Right lobe of liver (tissue), 6 donors: Measurements from ENCODE around the gene FNDC3B. TPM values are rescaled to one million over a fixed set of nuclear protein-coding genes. Genes with fewer than 3 reads are reported as not detected.
"Not testable (repeated sequence)": the region's sequence is repeated elsewhere in the genome, so short reads cannot be mapped to it uniquely, and the experiment has no call there.

ENCODE experiments used
- ATAC-seq, 4 donors: fragments of 200-7000 bp; cut with Tn5 transposase; one replicate each; pipeline ENCODE4 v1.9.1; 2020; ENCODE audit warnings: mild to moderate bottlenecking in 4 of 4, moderate library complexity in 4 of 4
- DNase-seq, 3 donors: peaks; one replicate each; pipeline ENCODE4 v3.0.0-alpha.2; 2020
- H3K27ac ChIP-seq, 3 donors: fragments of 200-600 bp; one replicate each; pipeline ENCODE4 v1.8.0; 2022
- H3K27me3 ChIP-seq, 2 donors: fragments of 200-600 bp; one replicate each; pipeline ENCODE4 v1.8.0; 2022
- H3K36me3 ChIP-seq, 4 donors: fragments of 200-600 bp; sonication (generic) in 1 of 4; one replicate each; pipeline versions ENCODE4 v1.5.1 to v1.8.0; 2017 to 2022; ENCODE audit warnings: control low read depth in 1 of 4
- H3K4me1 ChIP-seq, 4 donors: fragments of 200-600 bp; sonication (generic) in 1 of 4; one replicate each; pipeline versions ENCODE4 v1.5.1 to v1.8.0; 2017 to 2022; ENCODE audit warnings: control low read depth in 1 of 4
- H3K4me3 ChIP-seq, 3 donors: fragments of 200-600 bp; one replicate each; pipeline ENCODE4 v1.8.0; 2022
- H3K9me3 ChIP-seq, 4 donors: fragments of 200-600 bp; sonication (generic) in 1 of 4; one replicate each; pipeline versions ENCODE4 v1.5.1 to v1.8.0; 2017 to 2022; ENCODE audit warnings: control low read depth in 1 of 4
- CTCF ChIP-seq, 4 donors: fragments of 200-600 bp in 3 of 4; fragments of 450-650 bp in 1 of 4; IDR thresholded peaks; one replicate each; pipeline versions ENCODE4 v1.5.1 to v1.8.0; 2016 to 2022; ENCODE audit warnings: antibody characterized with exemption in 4 of 4, mild to moderate bottlenecking in 2 of 4
- POLR2A ChIP-seq: fragments of 450-650 bp; IDR thresholded peaks from one replicate; pipeline ENCODE4 v1.6.1; 2017; ENCODE audit warnings: antibody characterized with exemption, mild to moderate bottlenecking
- WGBS: methylation state at CpG from one replicate; pipeline ENCODE4 v1.1.6; 2018; ENCODE audit warnings: low coverage, low lambda C conversion rate; ENCODE audit not compliant: insufficient coverage; ENCODE audit errors: missing lambda C conversion rate; 5-methylcytosine and 5-hydroxymethylcytosine counted together
- intact Hi-C, 2 donors: fragments of 100-400 bp; cut with DNase I; formaldehyde crosslinking; loops; one replicate each; pipeline versions ENCODE4 v1.11.2 to v1.14.1; 2022
- long read RNA-seq: library from polyadenylated mRNA; unstranded; transcript quantifications from one replicate; pipeline ENCODE4 v2.0.0, GENCODE V29; 2019
- total RNA-seq, 6 experiments: library from RNA; depleted of rRNA in 2 of 6; stranded (reverse); fragments of >200 nt in 2 of 6; fragmentation: NEBNext Ultra II Directional in 3 of 6; extraction: Animal tissue kit (Norgen Biotek cat#: 25700) in 3 of 6; gene quantifications; one replicate each; pipeline versions ENCODE4 v1.1.0 to v1.2.4, GENCODE V29; 2016 to 2023
- donor health status: DM: no; HTN: yes; CAD: no.
- donor health status: DM: no; HTN: no; CAD: no.
- donor health status: DM: no; HTN: no; CAD: no.
- donor health status: DM: no; HTN: yes; CAD: no.
- donor health status: DM: no; HTN: yes; CAD: no.

FNDC3B gene
- total RNA-seq = 100 to 1,000 TPM in 1 of 6 experiments, 10 to 100 TPM in 5; 40.2 to 184 (median 63.5) TPM
- long read RNA-seq, partial matches to known transcripts = 1 of 3 reads
- long read RNA-seq, other reads (novel, unspliced or antisense) = 2 of 3 reads

GRCh38 chr3:172039436-172040077 is at the start of gene FNDC3B:
Gene FNDC3B (plus strand): TSS chr3:172039578. CDS start chr3:172112480, 72,902 bp downstream.
- WGBS = 0% methylated on average over 17 of the region's 59 CpGs
- Histone ChIP-seq H3K27ac (peak within 1 kb of the TSS; percentile 98 to 99 (median 98)), H3K36me3 (no peaks in the 10 kb centered on the region), H3K4me3 (peak within 1 kb of the TSS; percentile 84 to 95 (median 91)), H3K9me3 (no peaks in the 10 kb centered on the region), H3K4me1 (peaks cover 0 to 37% (median 8%) of the 10 kb centered on the region in 4 donors), H3K27me3 (no peaks in the 10 kb centered on the region)
- ATAC-seq (peak; percentile 83 to 92 (median 87)), DNase-seq (peak; percentile 92 to 95 (median 95))
- intact Hi-C loops = no loop called here
- TF ChIP-seq CTCF (IDR thresholded peaks at IDR 0.05) = no peak
- peak; percentile 98 for TF ChIP-seq POLR2A

- WGBS = 84% methylated on average over 3 of the region's 3 CpGs
- H3K27me3 ChIP-seq, H3K9me3 ChIP-seq, H3K27ac ChIP-seq, intact Hi-C loops, DNase-seq, H3K4me3 ChIP-seq, H3K36me3 ChIP-seq, ATAC-seq, H3K4me1 ChIP-seq: not testable (repeated sequence)
Observed at GRCh38 chr3:171990239-171990638, 49.1 kb upstream of the FNDC3B start.

GRCh38 chr3:171991166-171991565 is 48.2 kb upstream of the FNDC3B start:
- WGBS = 90% methylated on average over 2 of the region's 3 CpGs
- no peaks in the 10 kb centered on the region for H3K4me1 ChIP-seq
- H3K4me3 ChIP-seq = no peak overlapping the region
- no peak overlapping the region for H3K27ac ChIP-seq
- TF ChIP-seq CTCF (IDR thresholded peaks at IDR 0.05) (no peak), POLR2A (no peak)
- no peak for DNase-seq
- H3K27me3 ChIP-seq = no peaks in the 10 kb centered on the region
- intact Hi-C loops = no loop called here
- H3K9me3 ChIP-seq = no peaks in the 10 kb centered on the region
- no peak for ATAC-seq
- no peaks in the 10 kb centered on the region for H3K36me3 ChIP-seq

GRCh38 chr3:171994646-171995428 is 44.5 kb upstream of the FNDC3B start:
- H3K9me3 ChIP-seq = no peaks in the 10 kb centered on the region
- intact Hi-C loops = no loop called here
- no peaks in the 10 kb centered on the region for H3K4me1 ChIP-seq
- H3K27me3 ChIP-seq = no peaks in the 10 kb centered on the region
- no peak for DNase-seq
- no peak overlapping the region for H3K27ac ChIP-seq
- no peaks in the 10 kb centered on the region for H3K36me3 ChIP-seq
- TF ChIP-seq CTCF (IDR thresholded peaks at IDR 0.05) (no peak), POLR2A (no peak)
- ATAC-seq = no peak
- H3K4me3 ChIP-seq = no peak overlapping the region
- 33% methylated on average over 3 of the region's 3 CpGs for WGBS

- H3K27ac ChIP-seq = no peak overlapping the region
- DNase-seq = no peak
- no peaks in the 10 kb centered on the region for H3K4me1 ChIP-seq
- H3K4me3 ChIP-seq = no peak overlapping the region
- H3K9me3 ChIP-seq = no peaks in the 10 kb centered on the region
- no peak for ATAC-seq
- no peaks in the 10 kb centered on the region for H3K27me3 ChIP-seq
- intact Hi-C loops = no loop called here
- H3K36me3 ChIP-seq = no peaks in the 10 kb centered on the region
- TF ChIP-seq POLR2A = no peak
- no peak for TF ChIP-seq CTCF (IDR thresholded peaks at IDR 0.05)
Observed at GRCh38 chr3:171995486-171995885, 43.9 kb upstream of the FNDC3B start.
